ENCODE measurements around the gene SLC30A5.

- no peak for TF ChIP-seq CTCF (optimal IDR thresholded peaks at IDR 0.05 in 1 of 3, IDR thresholded peaks at IDR 0.05 in 1 of 3, conservative IDR thresholded peaks at IDR 0.05 in 1 of 3; ENCODE audit: extremely low read depth in 1 of 3, insufficient read depth in 2 of 3, low read length in 3 of 3)
- TF ChIP-seq EZH2 (IDR thresholded peaks at IDR 0.05; ENCODE audit: low read length): no peak
Observed at GRCh38 chr5:69050214-69050613, 43.6 kb upstream of the SLC30A5 start.

All from keratinocyte (primary cell).